Measurements from ENCODE around the gene RBM24.

The RBM24 gene

DNA sequence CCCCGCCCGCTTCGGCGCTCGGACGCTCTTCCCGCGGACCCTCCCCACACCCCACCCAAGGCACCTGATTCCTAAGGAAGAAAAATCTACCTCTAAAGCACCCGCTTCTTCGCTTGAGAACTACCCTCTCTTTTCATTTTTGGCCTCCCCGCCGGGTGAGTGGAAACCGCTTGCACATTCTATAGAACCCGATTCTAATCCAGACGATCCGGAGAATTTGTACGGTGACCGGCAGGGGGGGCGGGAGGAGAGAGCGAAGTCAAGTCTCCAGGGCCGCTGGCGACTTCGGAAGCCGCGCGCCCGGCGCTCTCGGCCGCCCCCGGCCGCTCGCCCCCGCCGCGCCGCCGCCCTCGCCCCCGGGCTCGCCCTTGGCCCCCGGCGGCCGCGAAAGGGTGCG is at the start of gene RBM24:
Gene RBM24 (plus strand): TSS at position 262 of the 397 bp plus-strand sequence. CDS start 221 bp downstream, outside the sequence.
- H3K9me3 Mint-ChIP-seq = no peaks in the 10 kb centered on the region
- no peaks in the 10 kb centered on the region for H3K36me3 Mint-ChIP-seq
- H3K4me3 Mint-ChIP-seq = peak within 1 kb of the TSS; percentile 73
- H3K4me1 Mint-ChIP-seq = peaks cover 7% of the 10 kb centered on the region
- ATAC-seq (ENCODE audit: low read depth) = no peak
- no peak within 1 kb of the TSS for H3K27ac Mint-ChIP-seq
- peaks cover 20% of the 10 kb centered on the region for H3K27me3 Mint-ChIP-seq
- DNase-seq (ENCODE audit: low spot score in 2 of 2) = no peak

DNA sequence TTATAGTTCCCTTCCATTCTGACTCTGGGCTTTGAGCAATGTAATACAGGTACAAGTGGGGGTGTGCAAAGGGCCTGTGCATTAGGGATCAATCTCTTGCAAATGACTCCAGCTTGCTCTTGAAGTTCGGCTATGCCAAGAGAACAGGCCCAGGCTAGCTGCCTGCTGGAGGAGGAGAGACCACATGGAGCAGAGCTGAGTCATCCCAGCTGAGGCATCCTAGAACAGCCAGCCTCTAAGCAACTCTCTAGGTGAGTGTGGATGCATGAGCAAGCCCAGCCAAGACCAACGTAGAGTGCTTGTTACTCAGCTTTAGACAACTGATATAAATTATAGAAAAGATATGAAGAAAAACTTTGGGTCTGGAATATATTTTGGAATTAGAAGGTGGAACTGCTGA is 47.6 kb upstream of the RBM24 start:
- no peak overlapping the region for H3K27ac Mint-ChIP-seq
- H3K4me3 Mint-ChIP-seq = no peak overlapping the region
- no peaks in the 10 kb centered on the region for H3K27me3 Mint-ChIP-seq
- ATAC-seq (ENCODE audit: low read depth) (no peak), DNase-seq (ENCODE audit: low spot score in 2 of 2) (no peak)
- H3K4me1 Mint-ChIP-seq = no peaks in the 10 kb centered on the region
- no peaks in the 10 kb centered on the region for H3K36me3 Mint-ChIP-seq
- peaks cover 3% of the 10 kb centered on the region for H3K9me3 Mint-ChIP-seq

DNA sequence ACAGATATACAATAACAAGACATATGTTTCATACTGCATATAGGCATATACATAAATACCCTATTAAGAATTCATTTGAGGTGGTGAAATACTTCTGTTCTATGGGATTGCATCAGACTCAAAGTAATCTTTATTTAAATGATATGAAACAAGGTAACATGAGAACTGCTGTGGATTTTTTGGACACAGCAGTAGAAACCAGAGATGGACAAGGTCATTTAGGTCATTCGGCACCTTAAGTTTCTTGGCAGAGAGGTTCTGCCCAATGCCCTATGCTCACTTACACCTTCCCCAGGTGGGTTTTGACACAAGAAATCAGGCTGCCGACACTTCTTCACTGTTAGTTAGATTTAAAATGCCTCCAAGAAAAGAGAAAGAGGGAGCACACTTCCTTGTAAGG is 43.9 kb upstream of the RBM24 start:
- Mint-ChIP-seq H3K27me3 (no peaks in the 10 kb centered on the region), H3K27ac (no peak overlapping the region), H3K4me3 (no peak overlapping the region), H3K4me1 (no peaks in the 10 kb centered on the region), H3K9me3 (peaks cover 6% of the 10 kb centered on the region), H3K36me3 (no peaks in the 10 kb centered on the region)
- no peak for DNase-seq (ENCODE audit: low spot score in 2 of 2)
- no peak for ATAC-seq (ENCODE audit: low read depth)

DNA sequence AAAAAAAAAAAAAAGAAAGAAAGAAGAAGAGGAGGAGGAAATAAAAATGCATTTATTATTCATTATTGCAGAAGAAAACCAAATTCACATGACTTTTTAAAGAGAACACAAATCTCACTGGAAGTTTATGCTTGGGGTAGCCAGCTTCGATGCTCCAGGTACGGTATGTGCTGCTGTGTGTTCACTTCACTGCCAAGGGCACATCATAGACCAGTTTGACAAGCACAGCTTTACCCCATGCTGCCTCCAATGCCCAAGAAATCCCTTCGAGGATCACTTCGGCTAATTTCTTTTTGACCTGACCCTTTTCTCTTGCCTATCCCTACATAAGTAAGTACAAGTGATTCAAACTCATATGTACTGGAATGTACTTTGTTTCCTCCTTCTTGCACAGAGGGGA is 41.9 kb upstream of the RBM24 start:
- peaks cover 10% of the 10 kb centered on the region for H3K9me3 Mint-ChIP-seq
- DNase-seq (ENCODE audit: low spot score in 2 of 2) (no peak), ATAC-seq (ENCODE audit: low read depth) (no peak)
- no peaks in the 10 kb centered on the region for H3K4me1 Mint-ChIP-seq
- H3K27ac Mint-ChIP-seq = no peak overlapping the region
- no peaks in the 10 kb centered on the region for H3K36me3 Mint-ChIP-seq
- no peak overlapping the region for H3K4me3 Mint-ChIP-seq
- no peaks in the 10 kb centered on the region for H3K27me3 Mint-ChIP-seq

DNA sequence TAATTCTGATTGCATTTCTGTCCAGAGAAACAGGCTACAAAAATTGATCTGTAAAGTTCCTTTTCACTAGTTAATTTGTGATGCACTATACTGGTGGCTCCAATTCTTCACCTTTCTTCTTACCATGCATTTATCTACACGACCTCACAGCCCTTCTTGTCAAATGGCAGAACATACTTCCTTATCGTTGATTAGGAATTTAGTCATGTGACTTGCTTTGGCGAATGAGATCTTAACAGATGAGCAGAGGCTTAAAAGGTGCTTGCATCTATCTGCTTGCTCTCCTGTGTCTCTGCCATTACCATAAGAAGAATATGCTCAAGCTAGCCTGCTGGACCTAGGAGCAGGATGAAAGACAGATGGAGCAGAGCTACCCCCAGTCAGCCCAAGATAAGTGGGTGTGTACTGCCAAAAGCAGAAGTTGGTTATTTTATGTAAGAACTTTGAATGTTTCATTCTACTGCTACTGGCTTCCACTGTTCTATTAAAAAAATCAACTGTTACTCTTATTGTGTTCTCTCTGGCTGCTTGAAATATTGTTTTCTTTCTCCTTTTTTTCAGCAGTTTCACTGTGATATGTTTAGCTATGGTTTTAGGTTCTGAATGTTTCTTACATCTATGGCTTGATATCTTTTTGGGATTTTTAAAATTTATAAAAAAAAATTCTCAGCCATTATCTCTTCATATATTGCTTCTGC is 40.2 kb upstream of the RBM24 start:
- peaks cover 14% of the 10 kb centered on the region for H3K9me3 Mint-ChIP-seq
- H3K36me3 Mint-ChIP-seq = no peaks in the 10 kb centered on the region
- no peaks in the 10 kb centered on the region for H3K4me1 Mint-ChIP-seq
- H3K27ac Mint-ChIP-seq = no peak overlapping the region
- no peak overlapping the region for H3K4me3 Mint-ChIP-seq
- no peaks in the 10 kb centered on the region for H3K27me3 Mint-ChIP-seq
- ATAC-seq (ENCODE audit: low read depth) (no peak), DNase-seq (ENCODE audit: low spot score in 2 of 2) (no peak)

DNA sequence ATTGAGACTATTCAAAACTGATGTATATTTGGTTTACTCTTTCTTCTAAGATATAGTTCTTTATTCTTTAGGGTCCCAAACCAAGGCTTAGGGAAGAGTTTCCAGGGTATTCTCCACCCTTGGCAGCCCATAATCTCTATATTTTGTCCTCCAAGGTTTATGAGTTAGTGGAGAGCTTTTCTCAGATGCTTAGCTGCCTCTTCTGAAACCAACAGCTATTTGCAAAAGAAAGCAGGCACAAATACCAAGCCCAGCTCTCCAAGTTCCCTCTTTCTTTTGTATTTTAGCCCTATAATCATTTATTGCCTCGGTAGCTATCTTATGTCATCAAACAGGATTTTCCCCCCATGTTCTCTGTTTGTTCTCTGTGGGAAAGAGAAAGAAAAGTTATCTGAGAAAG is 39.1 kb upstream of the RBM24 start:
- H3K9me3 Mint-ChIP-seq = peaks cover 17% of the 10 kb centered on the region
- no peak for DNase-seq (ENCODE audit: low spot score in 2 of 2)
- no peaks in the 10 kb centered on the region for H3K4me1 Mint-ChIP-seq
- no peak for ATAC-seq (ENCODE audit: low read depth)
- H3K4me3 Mint-ChIP-seq = no peak overlapping the region
- no peaks in the 10 kb centered on the region for H3K36me3 Mint-ChIP-seq
- no peaks in the 10 kb centered on the region for H3K27me3 Mint-ChIP-seq
- no peak overlapping the region for H3K27ac Mint-ChIP-seq

DNA sequence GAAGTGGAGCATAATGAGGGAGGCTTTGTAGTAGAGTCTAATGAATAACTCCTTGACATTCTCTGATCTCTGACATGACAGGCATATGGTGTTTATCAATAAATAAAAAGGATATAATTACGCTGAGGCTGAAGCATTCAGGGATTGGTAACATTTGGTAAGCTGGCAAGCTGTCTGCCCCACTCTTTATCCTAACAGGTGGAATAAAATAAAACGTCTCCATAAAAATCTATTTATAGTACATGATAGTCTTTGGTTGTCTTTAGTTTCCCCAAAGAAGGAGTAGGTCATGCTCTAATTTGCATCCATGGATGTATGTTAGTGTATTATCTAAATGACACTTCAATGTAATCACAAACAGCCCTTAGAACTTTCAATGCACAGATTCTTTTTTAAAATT is 30.9 kb upstream of the RBM24 start:
- H3K27ac Mint-ChIP-seq = no peak overlapping the region
- no peaks in the 10 kb centered on the region for H3K4me1 Mint-ChIP-seq
- H3K4me3 Mint-ChIP-seq = no peak overlapping the region
- ATAC-seq (ENCODE audit: low read depth) = no peak
- peaks cover 4% of the 10 kb centered on the region for H3K9me3 Mint-ChIP-seq
- no peaks in the 10 kb centered on the region for H3K36me3 Mint-ChIP-seq
- no peak for DNase-seq (ENCODE audit: low spot score in 2 of 2)
- no peaks in the 10 kb centered on the region for H3K27me3 Mint-ChIP-seq

DNA sequence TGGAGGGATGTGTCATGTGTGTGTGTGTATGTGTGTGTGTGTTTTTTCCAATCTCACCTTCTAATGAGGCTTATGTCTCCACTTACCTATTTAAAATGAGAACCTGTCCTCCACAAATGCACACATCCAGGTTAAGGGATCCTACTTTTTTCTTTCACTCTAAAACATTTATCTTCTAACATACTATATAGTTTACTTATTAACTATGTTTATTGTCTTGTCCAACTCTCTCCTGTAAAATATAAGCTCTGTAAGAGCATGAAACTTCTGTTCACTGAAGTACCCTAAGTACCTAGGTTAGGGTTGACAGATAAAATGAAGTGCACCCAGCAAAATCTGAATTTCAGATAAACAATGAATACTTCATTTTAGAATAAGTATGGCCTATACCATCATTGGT is 29.2 kb upstream of the RBM24 start:
- ATAC-seq (ENCODE audit: low read depth) (no peak), DNase-seq (ENCODE audit: low spot score in 2 of 2) (no peak)
- no peak overlapping the region for H3K27ac Mint-ChIP-seq
- no peaks in the 10 kb centered on the region for H3K36me3 Mint-ChIP-seq
- H3K27me3 Mint-ChIP-seq = no peaks in the 10 kb centered on the region
- peaks cover 1% of the 10 kb centered on the region for H3K9me3 Mint-ChIP-seq
- H3K4me1 Mint-ChIP-seq = no peaks in the 10 kb centered on the region
- H3K4me3 Mint-ChIP-seq = no peak overlapping the region

DNA sequence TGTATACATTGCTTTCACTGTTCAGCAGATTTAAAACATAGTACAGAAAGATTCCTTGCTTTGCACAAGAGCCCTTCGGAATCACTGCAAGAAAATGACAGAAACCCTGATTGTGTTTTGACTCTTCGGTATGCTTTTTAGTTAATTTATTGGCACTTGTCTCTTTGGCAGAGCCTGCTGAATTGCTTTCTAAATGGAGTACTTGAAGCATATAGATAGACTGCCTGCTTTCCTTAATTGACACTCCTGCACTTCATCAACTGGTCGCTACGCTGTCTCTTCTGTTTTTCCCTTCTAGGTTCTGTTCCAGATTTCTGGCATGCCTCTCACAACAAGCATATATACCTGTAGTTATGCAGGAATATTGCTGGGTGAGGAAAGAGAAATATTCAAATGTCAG is 22.4 kb upstream of the RBM24 start:
- Mint-ChIP-seq H3K4me3 (no peak overlapping the region), H3K9me3 (no peaks in the 10 kb centered on the region), H3K27me3 (peaks cover 3% of the 10 kb centered on the region), H3K27ac (no peak overlapping the region), H3K36me3 (no peaks in the 10 kb centered on the region), H3K4me1 (no peaks in the 10 kb centered on the region)
- ATAC-seq (ENCODE audit: low read depth) (no peak), DNase-seq (ENCODE audit: low spot score in 2 of 2) (no peak)

DNA sequence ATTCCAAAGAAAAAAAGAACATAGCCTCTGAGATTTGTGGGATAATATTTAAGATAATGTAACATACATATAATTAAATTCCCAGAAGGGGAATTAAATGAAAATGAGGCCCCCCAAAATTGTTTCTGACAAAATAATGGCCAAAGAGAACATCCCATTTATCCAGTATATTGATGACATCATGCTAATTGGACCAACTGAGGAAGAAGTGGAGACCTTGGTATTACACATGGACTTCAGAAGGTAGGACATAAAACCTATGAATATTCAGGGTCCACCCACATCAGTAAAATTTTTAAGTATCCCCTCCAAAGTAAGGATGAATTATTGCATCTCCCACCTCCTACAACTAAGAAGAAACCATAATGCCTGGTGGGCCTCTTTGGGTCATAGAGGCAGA is 15.6 kb upstream of the RBM24 start:
- ATAC-seq (ENCODE audit: low read depth) = no peak
- no peaks in the 10 kb centered on the region for H3K27me3 Mint-ChIP-seq
- H3K27ac Mint-ChIP-seq = no peak overlapping the region
- DNase-seq (ENCODE audit: low spot score in 2 of 2) = no peak
- no peak overlapping the region for H3K4me3 Mint-ChIP-seq
- no peaks in the 10 kb centered on the region for H3K4me1 Mint-ChIP-seq
- no peaks in the 10 kb centered on the region for H3K36me3 Mint-ChIP-seq
- no peaks in the 10 kb centered on the region for H3K9me3 Mint-ChIP-seq

DNA sequence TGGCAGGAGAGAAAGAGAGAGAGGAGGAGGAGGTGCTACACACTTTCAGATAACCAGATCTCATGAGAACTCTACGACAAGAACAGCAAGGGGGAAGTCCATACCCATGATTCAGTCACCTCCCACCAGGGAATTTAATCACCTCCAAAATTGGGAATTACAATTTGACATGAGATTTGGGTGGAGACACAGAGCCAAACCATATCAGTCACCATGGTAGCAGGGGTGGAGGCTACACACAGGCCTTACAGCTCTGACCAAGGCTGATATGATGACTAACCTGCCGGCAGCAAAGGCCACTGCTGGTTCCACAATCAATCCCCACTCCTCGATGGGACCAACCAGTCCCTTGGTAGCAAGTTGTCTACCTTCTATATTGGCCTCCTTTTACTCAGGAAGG is 13.6 kb upstream of the RBM24 start:
- Mint-ChIP-seq H3K4me3 (no peak overlapping the region), H3K4me1 (no peaks in the 10 kb centered on the region), H3K9me3 (no peaks in the 10 kb centered on the region), H3K36me3 (no peaks in the 10 kb centered on the region), H3K27ac (no peak overlapping the region), H3K27me3 (no peaks in the 10 kb centered on the region)
- DNase-seq (ENCODE audit: low spot score in 2 of 2) (no peak), ATAC-seq (ENCODE audit: low read depth) (no peak)

DNA sequence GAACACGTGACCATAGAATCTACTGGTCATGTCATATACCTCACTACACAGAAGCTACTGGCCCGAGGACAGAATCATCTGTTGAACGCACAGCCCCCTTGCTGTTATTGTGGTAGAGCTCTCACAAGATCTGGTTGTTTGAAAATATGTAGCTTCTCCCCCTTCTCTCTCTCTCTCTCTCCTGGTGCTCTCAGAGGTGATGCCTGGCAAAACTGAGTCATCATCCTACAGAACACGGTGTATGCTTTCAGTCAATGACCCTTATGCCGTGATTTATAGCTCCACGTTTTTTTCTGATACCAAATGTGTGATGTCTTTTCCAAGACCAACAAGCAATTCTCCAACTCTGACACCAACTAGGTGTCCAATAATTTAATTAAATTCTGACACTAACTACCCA is 13.0 kb upstream of the RBM24 start:
- DNase-seq (ENCODE audit: low spot score in 2 of 2) (no peak), ATAC-seq (ENCODE audit: low read depth) (no peak)
- no peaks in the 10 kb centered on the region for H3K4me1 Mint-ChIP-seq
- no peaks in the 10 kb centered on the region for H3K9me3 Mint-ChIP-seq
- no peaks in the 10 kb centered on the region for H3K27me3 Mint-ChIP-seq
- H3K4me3 Mint-ChIP-seq = no peak overlapping the region
- no peak overlapping the region for H3K27ac Mint-ChIP-seq
- H3K36me3 Mint-ChIP-seq = no peaks in the 10 kb centered on the region

DNA sequence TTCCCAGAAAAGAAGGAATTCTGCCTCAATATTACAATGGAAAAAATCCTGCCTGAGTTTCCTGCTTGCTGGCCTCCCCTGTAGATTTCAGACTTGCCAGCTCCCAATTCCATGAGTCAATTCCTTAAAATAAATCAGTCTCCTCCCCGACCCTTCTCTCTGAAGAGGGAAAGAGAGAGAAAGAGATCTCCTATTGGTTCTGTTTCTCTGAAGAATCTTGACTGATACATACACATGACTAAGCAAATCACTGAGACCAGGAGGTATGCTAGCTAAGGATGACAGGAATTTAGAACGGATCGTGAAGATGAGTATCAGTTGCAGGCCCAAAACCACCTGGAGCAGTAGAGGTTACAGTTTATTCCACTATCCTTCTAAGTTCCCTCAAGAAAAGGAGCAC is 11.3 kb upstream of the RBM24 start:
- no peaks in the 10 kb centered on the region for H3K4me1 Mint-ChIP-seq
- H3K4me3 Mint-ChIP-seq = no peak overlapping the region
- H3K9me3 Mint-ChIP-seq = no peaks in the 10 kb centered on the region
- DNase-seq (ENCODE audit: low spot score in 2 of 2) = no peak
- H3K27ac Mint-ChIP-seq = no peak overlapping the region
- no peak for ATAC-seq (ENCODE audit: low read depth)
- no peaks in the 10 kb centered on the region for H3K36me3 Mint-ChIP-seq
- H3K27me3 Mint-ChIP-seq = no peaks in the 10 kb centered on the region

DNA sequence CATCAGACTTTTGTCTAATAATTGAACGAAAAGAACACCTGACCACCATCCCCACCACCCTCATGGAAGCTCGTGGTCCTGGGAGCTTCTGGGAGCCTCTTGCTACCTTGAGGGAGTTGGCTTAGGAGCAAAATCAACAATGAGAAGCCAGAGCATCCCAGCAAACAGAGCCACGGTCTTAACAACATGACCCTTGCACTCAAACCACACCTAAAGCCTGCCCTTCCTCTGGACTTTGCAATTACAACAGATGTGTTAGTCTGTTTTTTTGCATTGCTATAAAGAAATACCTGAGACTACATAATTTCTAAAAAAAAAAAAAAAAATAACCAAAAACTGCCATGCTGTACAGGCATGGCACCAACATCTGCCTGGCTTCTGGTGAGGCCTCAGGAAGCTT is 9.5 kb upstream of the RBM24 start:
- H3K27me3 Mint-ChIP-seq = peaks cover 3% of the 10 kb centered on the region
- no peak for ATAC-seq (ENCODE audit: low read depth)
- no peaks in the 10 kb centered on the region for H3K36me3 Mint-ChIP-seq
- H3K9me3 Mint-ChIP-seq = no peaks in the 10 kb centered on the region
- H3K4me1 Mint-ChIP-seq = no peaks in the 10 kb centered on the region
- no peak for DNase-seq (ENCODE audit: low spot score in 2 of 2)
- no peak overlapping the region for H3K4me3 Mint-ChIP-seq
- H3K27ac Mint-ChIP-seq = no peak overlapping the region

DNA sequence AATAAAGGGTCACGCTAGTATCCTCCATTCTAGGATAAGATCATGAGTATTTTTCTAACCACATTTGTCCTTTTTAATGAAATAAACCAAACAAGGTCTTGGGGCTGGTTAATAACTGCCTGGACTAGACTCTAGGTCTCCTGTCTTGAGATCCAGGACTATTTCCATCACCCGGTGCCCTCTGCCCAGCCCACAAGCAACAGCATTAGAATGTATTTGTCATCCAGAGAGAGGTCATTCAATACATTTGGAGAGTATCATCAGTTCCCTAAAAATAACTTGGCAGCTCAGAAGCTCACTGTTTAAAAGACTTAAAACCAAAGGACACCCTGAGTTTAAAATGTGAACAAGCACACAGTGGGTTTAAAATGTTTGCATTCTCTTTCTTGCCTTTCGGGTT is 4.4 kb upstream of the RBM24 start:
- no peaks in the 10 kb centered on the region for H3K36me3 Mint-ChIP-seq
- ATAC-seq (ENCODE audit: low read depth) (no peak), DNase-seq (ENCODE audit: low spot score in 2 of 2) (no peak)
- no peak overlapping the region for H3K27ac Mint-ChIP-seq
- H3K4me3 Mint-ChIP-seq = no peak overlapping the region
- no peaks in the 10 kb centered on the region for H3K9me3 Mint-ChIP-seq
- peaks cover 3% of the 10 kb centered on the region for H3K4me1 Mint-ChIP-seq
- H3K27me3 Mint-ChIP-seq = peaks cover 10% of the 10 kb centered on the region

All from memory B cell (primary cell).